Liver (tissue), 9 donors: ENCODE results near the gene BAIAP2L1. TPM values are rescaled to one million over a fixed set of nuclear protein-coding genes. Genes with fewer than 3 reads are reported as not detected.

ENCODE experiments used
- DNase-seq: peaks from one replicate; pipeline ENCODE4 v3.0.0-alpha.2; 2017; ENCODE audit warnings: low spot score
- H3K27ac ChIP-seq, 2 donors: one replicate each; pipeline ENCODE4 v1.7.0; 2013; ENCODE audit warnings: inconsistent platforms in 2 of 2, low read length in 2 of 2, control low read depth in 1 of 2, low read depth in 1 of 2, mild to moderate bottlenecking in 1 of 2
- H3K27me3 ChIP-seq, 4 donors: one replicate each; pipeline versions ENCODE4 v1.6.1 to v1.7.0; 2013; ENCODE audit warnings: low read length in 3 of 4, inconsistent platforms in 1 of 4, mild to moderate bottlenecking in 1 of 4, moderate library complexity in 1 of 4; ENCODE audit not compliant: control insufficient read depth in 4 of 4, insufficient read depth in 4 of 4
- H3K36me3 ChIP-seq, 4 donors: one replicate each; pipeline versions ENCODE4 v1.6.1 to v1.7.0; 2013; ENCODE audit warnings: low read length in 3 of 4, mild to moderate bottlenecking in 3 of 4, low read depth in 1 of 4, moderate library complexity in 1 of 4; ENCODE audit not compliant: control insufficient read depth in 4 of 4, insufficient read depth in 3 of 4
- H3K4me1 ChIP-seq, 4 donors: one replicate each; pipeline versions ENCODE4 v1.6.1 to v1.7.0; 2013; ENCODE audit warnings: low read length in 3 of 4, mild to moderate bottlenecking in 3 of 4, moderate library complexity in 1 of 4; ENCODE audit not compliant: control insufficient read depth in 4 of 4, insufficient read depth in 4 of 4
- H3K4me3 ChIP-seq, 3 donors: one replicate each; pipeline versions ENCODE4 v1.6.1 to v1.7.0; 2013; ENCODE audit warnings: low read length in 3 of 3, control low read depth in 1 of 3, low read depth in 1 of 3, mild to moderate bottlenecking in 1 of 3
- H3K9ac ChIP-seq, 2 donors: one replicate each; pipeline ENCODE4 v1.7.0; 2013; ENCODE audit warnings: low read length in 2 of 2, mild to moderate bottlenecking in 2 of 2, moderate library complexity in 2 of 2, control low read depth in 1 of 2, low read depth in 1 of 2
- H3K9me3 ChIP-seq, 4 donors: one replicate each; pipeline versions ENCODE4 v1.6.1 to v1.7.0; 2013; ENCODE audit warnings: low read length in 3 of 4; ENCODE audit not compliant: control insufficient read depth in 4 of 4
- EGR1 ChIP-seq, 2 donors: IDR thresholded peaks; 2 replicates each; pipeline ENCODE4 v1.6.1; 2016 to 2018; ENCODE audit warnings: antibody characterized with exemption in 2 of 2, low read depth in 2 of 2
- FOXA1 ChIP-seq: IDR thresholded peaks from 2 replicates; pipeline ENCODE4 v1.6.1; 2016; ENCODE audit warnings: antibody characterized with exemption
- FOXA2 ChIP-seq: IDR thresholded peaks from 2 replicates; pipeline ENCODE4 v1.6.1; 2016; ENCODE audit warnings: antibody characterized with exemption
- GABPA ChIP-seq, 2 donors: IDR thresholded peaks in 1 of 2; conservative IDR thresholded peaks in 1 of 2; 2 replicates each; pipeline ENCODE4 v1.6.1; 2016; ENCODE audit warnings: antibody characterized with exemption in 2 of 2, mild to moderate bottlenecking in 1 of 2, moderate library complexity in 1 of 2
- HNF4A ChIP-seq, 2 donors: conservative IDR thresholded peaks; 2 replicates each; pipeline ENCODE4 v1.6.1; 2016; ENCODE audit warnings: antibody characterized with exemption in 2 of 2, mild to moderate bottlenecking in 2 of 2
- HNF4G ChIP-seq: IDR thresholded peaks from 2 replicates; pipeline ENCODE4 v1.6.1; 2016; ENCODE audit warnings: antibody characterized with exemption
- JUND ChIP-seq, 2 donors: IDR thresholded peaks; 2 replicates each; pipeline ENCODE4 v1.6.1; 2016; ENCODE audit warnings: antibody characterized with exemption in 2 of 2
- NR2F2 ChIP-seq: IDR thresholded peaks from 2 replicates; pipeline ENCODE4 v1.6.1; 2016; ENCODE audit warnings: antibody characterized with exemption
- RAD21 ChIP-seq, 2 donors: IDR thresholded peaks; 2 replicates each; pipeline ENCODE4 v1.6.1; 2016; ENCODE audit warnings: antibody characterized with exemption in 2 of 2, mild to moderate bottlenecking in 2 of 2
- RXRA ChIP-seq, 2 donors: IDR thresholded peaks; 2 replicates each; pipeline ENCODE4 v1.6.1; 2017 to 2018; ENCODE audit warnings: antibody characterized with exemption in 2 of 2, mild to moderate bottlenecking in 1 of 2
- SP1 ChIP-seq: IDR thresholded peaks from 2 replicates; pipeline ENCODE4 v1.6.1; 2018; ENCODE audit warnings: antibody characterized with exemption, mild to moderate bottlenecking
- TAF1 ChIP-seq: conservative IDR thresholded peaks from 2 replicates; pipeline ENCODE4 v1.6.1; 2016; ENCODE audit warnings: antibody characterized with exemption, mild to moderate bottlenecking
- YY1 ChIP-seq: IDR thresholded peaks from 2 replicates; pipeline ENCODE4 v1.6.1; 2016; ENCODE audit warnings: antibody characterized with exemption, mild to moderate bottlenecking
- WGBS: extraction: QIAGEN DNeasy Blood & Tissue Kit; methylation state at CpG from one replicate; pipeline ENCODE4 v1.1.7; 2013; 5-methylcytosine and 5-hydroxymethylcytosine counted together
- polyA plus RNA-seq, 2 donors: library from polyadenylated mRNA; stranded (reverse) in 1 of 2; unstranded in 1 of 2; fragments of 200-250 nt in 1 of 2; fragments of >200 nt in 1 of 2; fragmentation: Nextera tagmentation in 1 of 2; extraction: Ambion mirVana in 1 of 2; gene quantifications; one replicate each; pipeline versions ENCODE4 v1.2.1 to v1.2.3, GENCODE V29; 2013 to 2015
- total RNA-seq, 2 donors: library from RNA; depleted of rRNA; stranded (reverse); fragments of >200 nt; gene quantifications; one replicate each; pipeline ENCODE4 v1.2.3, GENCODE V29; 2014
- TF ChIP-seq, protein P1 (sequence below): IDR thresholded peaks from 2 replicates; pipeline ENCODE4 v1.6.1; 2016; ENCODE audit warnings: antibody characterized with exemption
- TF ChIP-seq, protein P2 (sequence below): IDR thresholded peaks from 2 replicates; pipeline ENCODE4 v1.6.1; 2016; ENCODE audit warnings: antibody characterized with exemption, mild to moderate bottlenecking
- TF ChIP-seq, protein P3 (sequence below): IDR thresholded peaks from 2 replicates; pipeline ENCODE4 v1.6.1; 2016; ENCODE audit warnings: antibody characterized with exemption
- TF ChIP-seq, protein P4 (sequence below): fragments of 150-350 bp; IDR thresholded peaks from 2 replicates; pipeline ENCODE4 v1.5.1; 2017; ENCODE audit warnings: improper control_type of control experiment, low read depth, low read length; ENCODE audit not compliant: missing input control
- TF ChIP-seq, protein P5 (sequence below): IDR thresholded peaks from 2 replicates; pipeline ENCODE4 v1.6.1; 2016; ENCODE audit warnings: antibody characterized with exemption
- donor health status: healthy.
- donor health status: healthy.
- donor health status: healthy.
- donor health status: healthy.
- donor health status: healthy.

The BAIAP2L1 gene
- total and polyA plus RNA-seq, 4 donors, result 5.4 to 8.9 (median 8.7) TPM

DNA sequence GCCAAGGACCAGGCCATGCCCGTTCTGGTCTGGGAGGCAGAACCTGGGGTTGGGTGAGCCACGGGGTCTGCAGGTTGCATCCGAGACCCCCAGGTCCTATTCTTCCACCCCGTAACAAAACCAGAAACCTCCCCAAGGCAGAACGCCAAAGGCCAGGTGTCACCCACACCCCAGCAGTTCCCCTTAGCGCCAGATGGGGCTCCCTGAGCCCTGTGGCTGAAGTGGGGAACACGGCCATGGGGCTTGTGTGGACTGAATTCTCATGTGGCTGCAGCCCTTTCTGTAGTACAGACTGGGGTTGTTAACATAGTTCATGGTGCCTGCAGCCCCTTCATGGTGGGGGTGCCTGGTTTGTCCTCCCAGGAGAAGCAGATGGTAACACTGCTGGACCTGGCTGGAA is 109.2 kb downstream of the BAIAP2L1 start:
- H3K9ac ChIP-seq, result no peak overlapping the region
- no peak overlapping the region for H3K27ac ChIP-seq
- peaks cover 0 to 26% (median 13%) of the 10 kb centered on the region in 4 donors for H3K4me1 ChIP-seq
- 88% methylated on average over 7 of the region's 7 CpGs for WGBS
- no peak for DNase-seq
- H3K36me3 ChIP-seq, result peaks cover 10 to 16% (median 13%) of the 10 kb centered on the region in 4 donors
- no peaks in the 10 kb centered on the region for H3K9me3 ChIP-seq
- H3K27me3 ChIP-seq, result no peaks in the 10 kb centered on the region
- TF ChIP-seq YY1 (no peak), HNF4G (no peak), FOXA1 (no peak), SP1 (no peak), EGR1 (IDR thresholded peaks at IDR 0.05; ENCODE audit: low read depth in 2 of 2) (no peak), FOXA2 (no peak), NR2F2 (no peak), JUND (IDR thresholded peaks at IDR 0.05) (no peak), GABPA (IDR thresholded peaks at IDR 0.05 in 1 of 2, conservative IDR thresholded peaks at IDR 0.05 in 1 of 2) (no peak), TAF1 (no peak), HNF4A (conservative IDR thresholded peaks at IDR 0.05) (no peak), RAD21 (IDR thresholded peaks at IDR 0.05) (no peak), RXRA (IDR thresholded peaks at IDR 0.05) (no peak)
- TF ChIP-seq, protein P1, sequence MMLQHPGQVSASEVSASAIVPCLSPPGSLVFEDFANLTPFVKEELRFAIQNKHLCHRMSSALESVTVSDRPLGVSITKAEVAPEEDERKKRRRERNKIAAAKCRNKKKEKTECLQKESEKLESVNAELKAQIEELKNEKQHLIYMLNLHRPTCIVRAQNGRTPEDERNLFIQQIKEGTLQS, result no peak
- TF ChIP-seq, protein P2, sequence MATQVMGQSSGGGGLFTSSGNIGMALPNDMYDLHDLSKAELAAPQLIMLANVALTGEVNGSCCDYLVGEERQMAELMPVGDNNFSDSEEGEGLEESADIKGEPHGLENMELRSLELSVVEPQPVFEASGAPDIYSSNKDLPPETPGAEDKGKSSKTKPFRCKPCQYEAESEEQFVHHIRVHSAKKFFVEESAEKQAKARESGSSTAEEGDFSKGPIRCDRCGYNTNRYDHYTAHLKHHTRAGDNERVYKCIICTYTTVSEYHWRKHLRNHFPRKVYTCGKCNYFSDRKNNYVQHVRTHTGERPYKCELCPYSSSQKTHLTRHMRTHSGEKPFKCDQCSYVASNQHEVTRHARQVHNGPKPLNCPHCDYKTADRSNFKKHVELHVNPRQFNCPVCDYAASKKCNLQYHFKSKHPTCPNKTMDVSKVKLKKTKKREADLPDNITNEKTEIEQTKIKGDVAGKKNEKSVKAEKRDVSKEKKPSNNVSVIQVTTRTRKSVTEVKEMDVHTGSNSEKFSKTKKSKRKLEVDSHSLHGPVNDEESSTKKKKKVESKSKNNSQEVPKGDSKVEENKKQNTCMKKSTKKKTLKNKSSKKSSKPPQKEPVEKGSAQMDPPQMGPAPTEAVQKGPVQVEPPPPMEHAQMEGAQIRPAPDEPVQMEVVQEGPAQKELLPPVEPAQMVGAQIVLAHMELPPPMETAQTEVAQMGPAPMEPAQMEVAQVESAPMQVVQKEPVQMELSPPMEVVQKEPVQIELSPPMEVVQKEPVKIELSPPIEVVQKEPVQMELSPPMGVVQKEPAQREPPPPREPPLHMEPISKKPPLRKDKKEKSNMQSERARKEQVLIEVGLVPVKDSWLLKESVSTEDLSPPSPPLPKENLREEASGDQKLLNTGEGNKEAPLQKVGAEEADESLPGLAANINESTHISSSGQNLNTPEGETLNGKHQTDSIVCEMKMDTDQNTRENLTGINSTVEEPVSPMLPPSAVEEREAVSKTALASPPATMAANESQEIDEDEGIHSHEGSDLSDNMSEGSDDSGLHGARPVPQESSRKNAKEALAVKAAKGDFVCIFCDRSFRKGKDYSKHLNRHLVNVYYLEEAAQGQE, result no peak
- TF ChIP-seq, protein P3, sequence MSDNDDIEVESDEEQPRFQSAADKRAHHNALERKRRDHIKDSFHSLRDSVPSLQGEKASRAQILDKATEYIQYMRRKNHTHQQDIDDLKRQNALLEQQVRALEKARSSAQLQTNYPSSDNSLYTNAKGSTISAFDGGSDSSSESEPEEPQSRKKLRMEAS, result no peak
- TF ChIP-seq, protein P4, sequence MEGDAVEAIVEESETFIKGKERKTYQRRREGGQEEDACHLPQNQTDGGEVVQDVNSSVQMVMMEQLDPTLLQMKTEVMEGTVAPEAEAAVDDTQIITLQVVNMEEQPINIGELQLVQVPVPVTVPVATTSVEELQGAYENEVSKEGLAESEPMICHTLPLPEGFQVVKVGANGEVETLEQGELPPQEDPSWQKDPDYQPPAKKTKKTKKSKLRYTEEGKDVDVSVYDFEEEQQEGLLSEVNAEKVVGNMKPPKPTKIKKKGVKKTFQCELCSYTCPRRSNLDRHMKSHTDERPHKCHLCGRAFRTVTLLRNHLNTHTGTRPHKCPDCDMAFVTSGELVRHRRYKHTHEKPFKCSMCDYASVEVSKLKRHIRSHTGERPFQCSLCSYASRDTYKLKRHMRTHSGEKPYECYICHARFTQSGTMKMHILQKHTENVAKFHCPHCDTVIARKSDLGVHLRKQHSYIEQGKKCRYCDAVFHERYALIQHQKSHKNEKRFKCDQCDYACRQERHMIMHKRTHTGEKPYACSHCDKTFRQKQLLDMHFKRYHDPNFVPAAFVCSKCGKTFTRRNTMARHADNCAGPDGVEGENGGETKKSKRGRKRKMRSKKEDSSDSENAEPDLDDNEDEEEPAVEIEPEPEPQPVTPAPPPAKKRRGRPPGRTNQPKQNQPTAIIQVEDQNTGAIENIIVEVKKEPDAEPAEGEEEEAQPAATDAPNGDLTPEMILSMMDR, result no peak
- TF ChIP-seq, protein P5, sequence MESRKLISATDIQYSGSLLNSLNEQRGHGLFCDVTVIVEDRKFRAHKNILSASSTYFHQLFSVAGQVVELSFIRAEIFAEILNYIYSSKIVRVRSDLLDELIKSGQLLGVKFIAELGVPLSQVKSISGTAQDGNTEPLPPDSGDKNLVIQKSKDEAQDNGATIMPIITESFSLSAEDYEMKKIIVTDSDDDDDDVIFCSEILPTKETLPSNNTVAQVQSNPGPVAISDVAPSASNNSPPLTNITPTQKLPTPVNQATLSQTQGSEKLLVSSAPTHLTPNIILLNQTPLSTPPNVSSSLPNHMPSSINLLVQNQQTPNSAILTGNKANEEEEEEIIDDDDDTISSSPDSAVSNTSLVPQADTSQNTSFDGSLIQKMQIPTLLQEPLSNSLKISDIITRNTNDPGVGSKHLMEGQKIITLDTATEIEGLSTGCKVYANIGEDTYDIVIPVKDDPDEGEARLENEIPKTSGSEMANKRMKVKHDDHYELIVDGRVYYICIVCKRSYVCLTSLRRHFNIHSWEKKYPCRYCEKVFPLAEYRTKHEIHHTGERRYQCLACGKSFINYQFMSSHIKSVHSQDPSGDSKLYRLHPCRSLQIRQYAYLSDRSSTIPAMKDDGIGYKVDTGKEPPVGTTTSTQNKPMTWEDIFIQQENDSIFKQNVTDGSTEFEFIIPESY, result no peak
- H3K4me3 ChIP-seq, result no peak overlapping the region
